ENCODE data around the gene CLEC4E. TPM values are rescaled to one million over a fixed set of nuclear protein-coding genes. Genes with fewer than 3 reads are reported as not detected.

Gene CLEC4E
- total RNA-seq, 1 experiment from 2014 or later: not detected

DNA sequence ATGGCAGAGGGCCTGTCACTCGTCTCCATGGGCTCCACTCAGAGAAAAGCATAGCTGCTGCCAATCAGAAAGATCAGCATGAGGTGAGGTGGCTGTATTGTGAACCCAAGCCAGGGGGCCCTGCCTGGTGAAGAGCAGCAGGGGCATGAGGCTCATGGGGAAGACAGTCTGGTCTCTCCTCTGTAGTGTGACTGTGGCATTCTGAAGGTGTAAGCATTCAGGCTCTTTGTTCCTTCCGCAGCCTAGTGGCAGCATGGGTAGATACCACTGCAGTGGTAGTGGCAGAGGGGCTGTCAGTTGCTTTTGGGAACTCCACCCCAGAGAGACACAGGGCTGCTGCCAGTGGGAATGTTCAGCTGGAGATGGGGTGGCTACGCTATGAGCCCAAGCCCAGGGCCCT is 32.5 kb downstream of the CLEC4E start:
- BruUV-seq (replicated peaks): no TSS peak
- H4K20me1 ChIP-seq (ENCODE audit: insufficient read depth): no peaks in the 10 kb centered on the region
- POLR2A ChIA-PET: no interaction called here
- DNase-seq (ENCODE audit: low read depth, low spot score): no peak
- H3K9me2 ChIP-seq (ENCODE audit: insufficient read depth): no peaks in the 10 kb centered on the region
- H3K9me3 ChIP-seq (ENCODE audit: control insufficient read depth in 1 of 2, insufficient read depth in 1 of 2, low read depth in 1 of 2, low read length in 2 of 2): no peaks in the 10 kb centered on the region
- no peak overlapping the region for H2AFZ ChIP-seq (ENCODE audit: low read depth, low read length, poor library complexity, severe bottlenecking)
- CTCF ChIA-PET: no interaction called here
- TF ChIP-seq SRF (IDR thresholded peaks at IDR 0.05; ENCODE audit: low read depth) (no peak), POLR2AphosphoS5 (IDR thresholded peaks at IDR 0.05; ENCODE audit: low read depth, low read length) (no peak), ELF1 (IDR thresholded peaks at IDR 0.05; ENCODE audit: borderline replicate concordance, low read depth) (no peak), YY1 (IDR thresholded peaks at IDR 0.05; ENCODE audit: extremely low read depth, insufficient replicate concordance, low read depth, low read length) (no peak), ZFX (IDR thresholded peaks at IDR 0.05) (no peak), CBX3 (IDR thresholded peaks at IDR 0.05; ENCODE audit: low read depth) (no peak), JUND (IDR thresholded peaks at IDR 0.05) (no peak), POLR2A (IDR thresholded peaks at IDR 0.05; ENCODE audit: borderline replicate concordance, extremely low read depth, insufficient read depth, insufficient read length) (no peak), EZH2 (IDR thresholded peaks at IDR 0.05) (no peak), RAD21 (IDR thresholded peaks at IDR 0.05; ENCODE audit: low read depth) (no peak), CEBPB (IDR thresholded peaks at IDR 0.05; ENCODE audit: low read depth) (no peak), EGR1 (IDR thresholded peaks at IDR 0.05; ENCODE audit: low read depth) (no peak), FOSL1 (IDR thresholded peaks at IDR 0.05; ENCODE audit: low read depth) (no peak), EZH2phosphoT487 (IDR thresholded peaks at IDR 0.05; ENCODE audit: borderline replicate concordance) (no peak)
- TF ChIP-seq, protein P1, sequence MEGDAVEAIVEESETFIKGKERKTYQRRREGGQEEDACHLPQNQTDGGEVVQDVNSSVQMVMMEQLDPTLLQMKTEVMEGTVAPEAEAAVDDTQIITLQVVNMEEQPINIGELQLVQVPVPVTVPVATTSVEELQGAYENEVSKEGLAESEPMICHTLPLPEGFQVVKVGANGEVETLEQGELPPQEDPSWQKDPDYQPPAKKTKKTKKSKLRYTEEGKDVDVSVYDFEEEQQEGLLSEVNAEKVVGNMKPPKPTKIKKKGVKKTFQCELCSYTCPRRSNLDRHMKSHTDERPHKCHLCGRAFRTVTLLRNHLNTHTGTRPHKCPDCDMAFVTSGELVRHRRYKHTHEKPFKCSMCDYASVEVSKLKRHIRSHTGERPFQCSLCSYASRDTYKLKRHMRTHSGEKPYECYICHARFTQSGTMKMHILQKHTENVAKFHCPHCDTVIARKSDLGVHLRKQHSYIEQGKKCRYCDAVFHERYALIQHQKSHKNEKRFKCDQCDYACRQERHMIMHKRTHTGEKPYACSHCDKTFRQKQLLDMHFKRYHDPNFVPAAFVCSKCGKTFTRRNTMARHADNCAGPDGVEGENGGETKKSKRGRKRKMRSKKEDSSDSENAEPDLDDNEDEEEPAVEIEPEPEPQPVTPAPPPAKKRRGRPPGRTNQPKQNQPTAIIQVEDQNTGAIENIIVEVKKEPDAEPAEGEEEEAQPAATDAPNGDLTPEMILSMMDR (IDR thresholded peaks at IDR 0.05 in 2 of 3, conservative IDR thresholded peaks at IDR 0.05 in 1 of 3; ENCODE audit: borderline replicate concordance in 1 of 3, insufficient read depth in 1 of 3, low read depth in 2 of 3, low read length in 2 of 3): no peak
- TF ChIP-seq, protein P2, sequence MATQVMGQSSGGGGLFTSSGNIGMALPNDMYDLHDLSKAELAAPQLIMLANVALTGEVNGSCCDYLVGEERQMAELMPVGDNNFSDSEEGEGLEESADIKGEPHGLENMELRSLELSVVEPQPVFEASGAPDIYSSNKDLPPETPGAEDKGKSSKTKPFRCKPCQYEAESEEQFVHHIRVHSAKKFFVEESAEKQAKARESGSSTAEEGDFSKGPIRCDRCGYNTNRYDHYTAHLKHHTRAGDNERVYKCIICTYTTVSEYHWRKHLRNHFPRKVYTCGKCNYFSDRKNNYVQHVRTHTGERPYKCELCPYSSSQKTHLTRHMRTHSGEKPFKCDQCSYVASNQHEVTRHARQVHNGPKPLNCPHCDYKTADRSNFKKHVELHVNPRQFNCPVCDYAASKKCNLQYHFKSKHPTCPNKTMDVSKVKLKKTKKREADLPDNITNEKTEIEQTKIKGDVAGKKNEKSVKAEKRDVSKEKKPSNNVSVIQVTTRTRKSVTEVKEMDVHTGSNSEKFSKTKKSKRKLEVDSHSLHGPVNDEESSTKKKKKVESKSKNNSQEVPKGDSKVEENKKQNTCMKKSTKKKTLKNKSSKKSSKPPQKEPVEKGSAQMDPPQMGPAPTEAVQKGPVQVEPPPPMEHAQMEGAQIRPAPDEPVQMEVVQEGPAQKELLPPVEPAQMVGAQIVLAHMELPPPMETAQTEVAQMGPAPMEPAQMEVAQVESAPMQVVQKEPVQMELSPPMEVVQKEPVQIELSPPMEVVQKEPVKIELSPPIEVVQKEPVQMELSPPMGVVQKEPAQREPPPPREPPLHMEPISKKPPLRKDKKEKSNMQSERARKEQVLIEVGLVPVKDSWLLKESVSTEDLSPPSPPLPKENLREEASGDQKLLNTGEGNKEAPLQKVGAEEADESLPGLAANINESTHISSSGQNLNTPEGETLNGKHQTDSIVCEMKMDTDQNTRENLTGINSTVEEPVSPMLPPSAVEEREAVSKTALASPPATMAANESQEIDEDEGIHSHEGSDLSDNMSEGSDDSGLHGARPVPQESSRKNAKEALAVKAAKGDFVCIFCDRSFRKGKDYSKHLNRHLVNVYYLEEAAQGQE (IDR thresholded peaks at IDR 0.05; ENCODE audit: low read depth): no peak
- no peaks in the 10 kb centered on the region for H3K4me1 ChIP-seq (ENCODE audit: control insufficient read depth in 1 of 2, insufficient read depth in 2 of 2, low read length in 2 of 2)
- RAD21 ChIA-PET (ENCODE audit: low non-redundant PET in 1 of 2, low total read pairs in 2 of 2, uncharacterized antibody in 2 of 2, unreplicated experiment in 2 of 2): no interaction called here
- no peak overlapping the region for H3K9ac ChIP-seq (ENCODE audit: low read length)
- no peak for ATAC-seq
- no peak overlapping the region for H3K4me3 ChIP-seq (replicated peaks in 1 of 2; ENCODE audit: low read depth in 1 of 2, low read length in 2 of 2)
- H3K4me2 ChIP-seq (ENCODE audit: low read length): no peak overlapping the region
- H3K27me3 ChIP-seq (ENCODE audit: insufficient read depth, low read length): peaks cover 60% of the 10 kb centered on the region
- intact Hi-C loops (cut with micrococcal nuclease): no loop called here
- no peaks in the 10 kb centered on the region for H3K36me3 ChIP-seq (ENCODE audit: control insufficient read depth in 1 of 2, insufficient read depth in 2 of 2, low read length in 2 of 2)
- H3K79me2 ChIP-seq (ENCODE audit: insufficient read depth, low read length): no peaks in the 10 kb centered on the region
- no peak overlapping the region for H3K27ac ChIP-seq (ENCODE audit: low read depth, low read length)

All from HCT116 (cell line).